Spleen (tissue), 11 donors: Measurements from ENCODE around the gene MYO19. TPM values are rescaled to one million over a fixed set of nuclear protein-coding genes. Genes with fewer than 3 reads are reported as not detected.

Experiments
- DNase-seq: peaks from one replicate; pipeline ENCODE4 v3.0.0-alpha.2; 2020
- H3K27ac ChIP-seq, 8 donors: fragments of 200-600 bp; sonication (generic) in 7 of 8; 1 replicate in 4 of 8; 2 replicates in 4 of 8; pipeline versions ENCODE4 v1.5.0 to v1.8.0; 2016 to 2021; ENCODE audit warnings: inconsistent platforms in 4 of 8, mild to moderate bottlenecking in 4 of 8, moderate library complexity in 1 of 8
- H3K27me3 ChIP-seq, 7 donors: fragments of 200-600 bp; sonication (generic) in 6 of 7; replicated peaks in 1 of 7; 1 replicate in 4 of 7; 2 replicates in 3 of 7; pipeline versions ENCODE4 v1.5.0 to v1.8.0; 2016 to 2021; ENCODE audit warnings: inconsistent platforms in 3 of 7, mild to moderate bottlenecking in 1 of 7
- H3K36me3 ChIP-seq, 6 donors: fragments of 200-600 bp; sonication (generic) in 5 of 6; 1 replicate in 4 of 6; 2 replicates in 2 of 6; pipeline versions ENCODE4 v1.5.0 to v1.8.0; 2016 to 2021; ENCODE audit warnings: inconsistent platforms in 2 of 6
- H3K4me1 ChIP-seq, 6 donors: fragments of 200-600 bp; sonication (generic) in 5 of 6; 1 replicate in 3 of 6; 2 replicates in 3 of 6; pipeline versions ENCODE4 v1.5.0 to v1.8.0; 2016 to 2021; ENCODE audit warnings: inconsistent platforms in 3 of 6
- H3K4me3 ChIP-seq, 8 donors: fragments of 200-600 bp; sonication (generic) in 7 of 8; 1 replicate in 4 of 8; 2 replicates in 4 of 8; pipeline versions ENCODE4 v1.5.0 to v1.8.0; 2016 to 2021; ENCODE audit warnings: inconsistent platforms in 4 of 8, mild to moderate bottlenecking in 4 of 8, moderate library complexity in 2 of 8
- H3K9me3 ChIP-seq, 8 donors: fragments of 200-600 bp; sonication (generic) in 7 of 8; 1 replicate in 4 of 8; 2 replicates in 4 of 8; pipeline versions ENCODE4 v1.5.0 to v1.8.0; 2016 to 2021; ENCODE audit warnings: inconsistent platforms in 4 of 8
- POLR2A ChIP-seq, 3 donors: fragments of 450-650 bp; IDR thresholded peaks; one replicate each; pipeline ENCODE4 v1.5.1; 2017; ENCODE audit warnings: antibody characterized with exemption in 3 of 3, mild to moderate bottlenecking in 1 of 3
- POLR2AphosphoS5 ChIP-seq, 3 donors: sonication (generic); formaldehyde crosslinking; IDR thresholded peaks; one replicate each; pipeline ENCODE4 v1.5.1; 2017; ENCODE audit warnings: antibody characterized with exemption in 3 of 3
- WGBS, 5 donors: extraction: QIAGEN DNeasy Blood & Tissue Kit in 3 of 5; methylation state at CpG; one replicate each; pipeline versions ENCODE4 v1.1.5 to v1.1.7; 2013 to 2018; 5-methylcytosine and 5-hydroxymethylcytosine counted together
- intact Hi-C: fragments of 100-400 bp; cut with DNase I; formaldehyde crosslinking; loops from one replicate; pipeline ENCODE4 v1.15.0; 2023; ENCODE audit warnings: low total_unique reads
- polyA plus RNA-seq, 3 donors: library from polyadenylated mRNA; stranded (reverse); fragments of 200-250 nt; gene quantifications; one replicate each; pipeline ENCODE4 v1.2.1, GENCODE V29; 2013
- total RNA-seq, 7 donors: library from RNA; depleted of rRNA in 3 of 7; stranded (reverse); fragments of >200 nt in 3 of 7; fragmentation: NEBNext Ultra II Directional in 4 of 7; extraction: Animal tissue kit (Norgen Biotek cat#: 25700) in 4 of 7; gene quantifications; one replicate each; pipeline versions ENCODE4 v1.1.0 to v1.2.1, GENCODE V29; 2016 to 2021
- TF ChIP-seq, protein P1 (sequence below), 11 experiments: fragments of 200-600 bp in 7 of 11; fragments of 450-650 bp in 4 of 11; sonication (generic) in 4 of 11; IDR thresholded peaks in 8 of 11; conservative IDR thresholded peaks in 3 of 11; 1 replicate in 7 of 11; 2 replicates in 4 of 11; pipeline versions ENCODE4 v1.4.0 to v1.8.0; 2016 to 2021; ENCODE audit warnings: antibody characterized with exemption in 11 of 11, inconsistent platforms in 4 of 11, mild to moderate bottlenecking in 1 of 11
- donor health status: healthy with polysubstance abuse.
- donor health status: DM: no; HTN: no; CAD: no; lungs with moderate emphysema.
- donor health status: DM: no; HTN: no; CAD: no.
- donor health status: Bipolar disorder and iron deficiency.
- donor health status: healthy.
- donor health status: DM: no; HTN: no; CAD: no.
- donor health status: DM: yes; HTN: yes; CAD: no.

Gene MYO19
- total and polyA plus RNA-seq, 10 donors = 15.6 to 68.9 (median 50.7) TPM

DNA sequence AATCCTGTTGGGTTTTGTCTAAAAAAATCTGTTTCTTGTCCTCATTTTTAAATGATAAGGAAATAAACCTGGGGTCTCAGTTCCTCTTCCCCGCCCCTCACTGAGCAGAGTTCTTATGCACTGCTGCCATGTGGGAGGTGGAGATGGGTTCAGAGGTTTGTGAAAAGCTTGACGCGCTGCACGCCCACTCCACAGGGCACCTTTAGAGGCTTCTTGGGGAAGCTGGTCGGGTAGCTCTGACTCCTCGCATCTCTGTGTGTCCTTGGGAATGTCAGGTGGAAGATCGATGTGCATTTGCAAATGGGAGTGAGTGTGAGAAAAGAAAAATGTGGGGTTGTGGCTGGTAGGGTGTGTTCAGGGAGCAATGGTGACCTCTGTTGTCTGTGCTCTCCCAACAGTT, 52.8 kb downstream of the MYO19 start:
- Histone ChIP-seq H3K27me3 (peaks cover 0 to 38% (median 12%) of the 10 kb centered on the region in 7 donors), H3K9me3 (no peaks in the 10 kb centered on the region), H3K4me3 (no peak overlapping the region), H3K27ac (no peak overlapping the region), H3K36me3 (no peaks in the 10 kb centered on the region), H3K4me1 (peaks cover 10 to 31% (median 21%) of the 10 kb centered on the region in 6 donors)
- no peak for DNase-seq
- WGBS, 5 donors = 73 to 85% (median 77%) methylated on average over 7 of the region's 7 CpGs
- intact Hi-C loops = loop anchor here (10.0 kb wide), 1 partner anchor 507 kb away; no protein-coding TSS in a partner anchor
- TF ChIP-seq, protein P1, sequence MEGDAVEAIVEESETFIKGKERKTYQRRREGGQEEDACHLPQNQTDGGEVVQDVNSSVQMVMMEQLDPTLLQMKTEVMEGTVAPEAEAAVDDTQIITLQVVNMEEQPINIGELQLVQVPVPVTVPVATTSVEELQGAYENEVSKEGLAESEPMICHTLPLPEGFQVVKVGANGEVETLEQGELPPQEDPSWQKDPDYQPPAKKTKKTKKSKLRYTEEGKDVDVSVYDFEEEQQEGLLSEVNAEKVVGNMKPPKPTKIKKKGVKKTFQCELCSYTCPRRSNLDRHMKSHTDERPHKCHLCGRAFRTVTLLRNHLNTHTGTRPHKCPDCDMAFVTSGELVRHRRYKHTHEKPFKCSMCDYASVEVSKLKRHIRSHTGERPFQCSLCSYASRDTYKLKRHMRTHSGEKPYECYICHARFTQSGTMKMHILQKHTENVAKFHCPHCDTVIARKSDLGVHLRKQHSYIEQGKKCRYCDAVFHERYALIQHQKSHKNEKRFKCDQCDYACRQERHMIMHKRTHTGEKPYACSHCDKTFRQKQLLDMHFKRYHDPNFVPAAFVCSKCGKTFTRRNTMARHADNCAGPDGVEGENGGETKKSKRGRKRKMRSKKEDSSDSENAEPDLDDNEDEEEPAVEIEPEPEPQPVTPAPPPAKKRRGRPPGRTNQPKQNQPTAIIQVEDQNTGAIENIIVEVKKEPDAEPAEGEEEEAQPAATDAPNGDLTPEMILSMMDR (IDR thresholded peaks at IDR 0.05 in 8 of 11, conservative IDR thresholded peaks at IDR 0.05 in 3 of 11) = no peak
- TF ChIP-seq POLR2AphosphoS5 (IDR thresholded peaks at IDR 0.05) (no peak), POLR2A (IDR thresholded peaks at IDR 0.05) (no peak)

DNA sequence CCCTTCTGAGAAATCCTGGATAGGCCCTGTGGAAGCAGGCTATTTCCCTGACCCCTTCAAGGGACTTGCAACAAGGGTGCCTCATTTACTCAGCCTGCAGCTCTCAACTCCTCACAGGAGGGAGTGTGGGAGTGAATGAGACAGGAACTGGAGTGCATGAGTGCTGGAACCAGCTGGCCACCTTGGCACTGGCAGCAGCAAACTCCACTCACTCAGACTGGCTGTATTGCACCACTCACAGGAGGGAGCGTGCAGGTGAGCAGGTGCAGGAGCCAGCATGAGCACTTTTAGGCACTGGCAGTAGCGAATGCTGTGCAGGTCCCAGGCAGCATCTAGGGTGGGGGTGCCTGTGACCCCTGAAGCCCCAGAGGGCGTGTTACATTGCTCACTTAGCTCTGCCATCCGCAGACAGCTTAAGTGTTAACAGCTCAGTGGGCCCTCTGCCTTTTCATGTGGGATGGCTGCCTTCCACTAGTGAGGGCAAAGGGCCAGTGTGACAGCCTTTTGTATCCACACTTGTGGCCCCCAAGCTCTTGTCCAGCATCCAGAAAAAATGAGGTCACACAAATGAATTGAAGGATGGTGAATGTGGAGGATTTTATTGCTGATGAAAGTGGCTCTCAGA, 59.2 kb downstream of the MYO19 start:
- no peaks in the 10 kb centered on the region for H3K4me1 ChIP-seq
- 56 to 80% (median 73%) methylated on average over 4 of the region's 4 CpGs for WGBS, 5 donors
- H3K9me3 ChIP-seq = no peaks in the 10 kb centered on the region
- no peaks in the 10 kb centered on the region for H3K36me3 ChIP-seq
- H3K27ac ChIP-seq = no peak overlapping the region
- TF ChIP-seq, protein P1 (IDR thresholded peaks at IDR 0.05 in 8 of 11, conservative IDR thresholded peaks at IDR 0.05 in 3 of 11) = no peak
- TF ChIP-seq POLR2AphosphoS5 (IDR thresholded peaks at IDR 0.05) = no peak
- TF ChIP-seq POLR2A (IDR thresholded peaks at IDR 0.05) = no peak
- H3K4me3 ChIP-seq = no peak overlapping the region
- no peak for DNase-seq
- H3K27me3 ChIP-seq = peaks cover 0 to 43% (median 0%) of the 10 kb centered on the region in 7 donors
- intact Hi-C loops = no loop called here

DNA sequence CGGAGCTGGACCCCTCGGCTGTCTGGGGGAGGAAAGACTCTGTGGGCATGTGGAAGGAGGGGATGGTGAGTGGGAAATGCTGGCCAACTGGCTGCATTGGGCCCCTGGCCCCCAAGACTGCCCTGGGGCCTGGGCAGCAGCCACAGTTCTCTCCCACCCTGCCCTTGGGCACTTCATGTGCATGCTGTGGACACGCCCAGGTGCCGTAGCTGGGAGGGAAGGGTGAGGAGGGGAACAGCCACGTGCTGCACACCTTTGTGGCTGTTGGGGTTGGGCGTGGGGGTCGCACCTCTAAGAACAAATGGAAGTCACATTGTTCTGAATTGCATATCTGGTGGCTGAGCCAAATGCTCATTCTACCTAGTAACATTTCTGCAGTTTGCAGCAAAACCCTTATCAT, 60.1 kb downstream of the MYO19 start:
- TF ChIP-seq, protein P1 (IDR thresholded peaks at IDR 0.05 in 8 of 11, conservative IDR thresholded peaks at IDR 0.05 in 3 of 11) = no peak
- TF ChIP-seq POLR2AphosphoS5 (IDR thresholded peaks at IDR 0.05) = no peak
- TF ChIP-seq POLR2A (IDR thresholded peaks at IDR 0.05) = no peak
- H3K4me3 ChIP-seq = no peak overlapping the region
- H3K27ac ChIP-seq = no peak overlapping the region
- no peaks in the 10 kb centered on the region for H3K4me1 ChIP-seq
- no peaks in the 10 kb centered on the region for H3K9me3 ChIP-seq
- H3K27me3 ChIP-seq = peaks cover 0 to 42% (median 0%) of the 10 kb centered on the region in 7 donors
- DNase-seq = no peak
- 42 to 65% (median 64%) methylated on average over 6 to 7 of the region's 7 CpGs for WGBS, 5 donors
- intact Hi-C loops = no loop called here
- H3K36me3 ChIP-seq = no peaks in the 10 kb centered on the region

DNA sequence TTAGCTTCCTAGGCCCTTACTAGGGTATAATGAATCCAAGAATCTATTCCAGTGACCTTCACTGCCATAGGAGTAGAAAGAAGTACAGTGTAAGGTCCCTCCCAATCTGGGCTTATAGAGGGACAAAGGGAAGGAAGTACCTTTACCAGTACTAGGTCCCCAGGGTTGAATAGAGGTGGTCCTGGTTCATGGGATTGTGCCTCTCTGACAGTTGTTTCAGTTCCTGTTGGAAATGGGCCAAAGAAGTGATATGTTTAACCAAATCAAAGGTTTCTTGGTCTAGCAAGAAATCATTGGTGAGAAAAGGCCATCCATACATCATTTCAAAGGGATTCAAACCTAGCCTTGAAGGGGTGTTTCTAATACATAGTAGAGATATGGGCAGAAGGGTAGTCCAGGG, 64.2 kb downstream of the MYO19 start:
- no peak for DNase-seq
- Histone ChIP-seq H3K27ac (no peak overlapping the region), H3K4me3 (no peak overlapping the region), H3K36me3 (no peaks in the 10 kb centered on the region), H3K27me3 (peaks cover 0 to 70% (median 11%) of the 10 kb centered on the region in 7 donors), H3K4me1 (no peaks in the 10 kb centered on the region), H3K9me3 (no peaks in the 10 kb centered on the region)
- intact Hi-C loops = no loop called here
- TF ChIP-seq POLR2A (IDR thresholded peaks at IDR 0.05) (no peak), POLR2AphosphoS5 (IDR thresholded peaks at IDR 0.05) (no peak)
- TF ChIP-seq, protein P1 (IDR thresholded peaks at IDR 0.05 in 8 of 11, conservative IDR thresholded peaks at IDR 0.05 in 3 of 11) = no peak
